Fibroblast of skin of right biceps (primary cell): Measurements from ENCODE around the gene S100A16.
"Not testable (repeated sequence)": the region's sequence is repeated elsewhere in the genome, so short reads cannot be mapped to it uniquely, and the experiment has no call there.

Source experiments
- DNase-seq: peaks from one replicate; pipeline ENCODE4 v3.0.0-alpha.2; 2013

Gene S100A16

GRCh38 chr1:153612755-153613331, at the start of gene S100A16:
S100A16 (minus strand) TSS chr1:153613137; CDS start chr1:153608151, 4,986 bp downstream.
- peak; percentile 73 for DNase-seq

GRCh38 chr1:153662269-153662668, 49.3 kb upstream of the S100A16 start:
- no peak for DNase-seq

GRCh38 chr1:153661111-153661708, 48.3 kb upstream of the S100A16 start:
- DNase-seq = peak; percentile 38

- DNase-seq = no peak
These were observed 46.7 kb upstream of the S100A16 start for GRCh38 chr1:153659656-153660055.

- DNase-seq = no peak
These were observed 46.2 kb upstream of the S100A16 start for GRCh38 chr1:153659175-153659534.

- DNase-seq = peak; percentile 89
These were observed 45.6 kb upstream of the S100A16 start, which contains the start of gene SNAPIN for GRCh38 chr1:153658400-153659174. SNAPIN (plus strand) TSS chr1:153658703; CDS start chr1:153658744, 41 bp downstream.

- DNase-seq = no peak
These were observed 42.4 kb upstream of the S100A16 start for GRCh38 chr1:153655333-153655732.

GRCh38 chr1:153652805-153653500, 40.0 kb upstream of the S100A16 start:
- DNase-seq = peak; percentile 57

- DNase-seq = no peak
These were observed 38.8 kb upstream of the S100A16 start for GRCh38 chr1:153651771-153652170.

- DNase-seq = no peak
These were observed 36.9 kb upstream of the S100A16 start for GRCh38 chr1:153649863-153650235.

- DNase-seq = no peak
These were observed 36.4 kb upstream of the S100A16 start for GRCh38 chr1:153649137-153649862.

GRCh38 chr1:153648000-153648643, 35.2 kb upstream of the S100A16 start:
- no peak for DNase-seq

- DNase-seq = no peak
These were observed 34.4 kb upstream of the S100A16 start for GRCh38 chr1:153647346-153647714.

GRCh38 chr1:153646672-153647345, 33.9 kb upstream of the S100A16 start:
- no peak for DNase-seq

- no peak for DNase-seq
These were observed 30.9 kb upstream of the S100A16 start for GRCh38 chr1:153643816-153644215.

- DNase-seq = no peak
These were observed 30.2 kb upstream of the S100A16 start for GRCh38 chr1:153643100-153643499.

GRCh38 chr1:153642161-153642560, 29.2 kb upstream of the S100A16 start:
- no peak for DNase-seq

GRCh38 chr1:153640861-153641260, 27.9 kb upstream of the S100A16 start:
- no peak for DNase-seq

GRCh38 chr1:153640213-153640612, 27.3 kb upstream of the S100A16 start:
- not testable (repeated sequence) for DNase-seq

- no peak for DNase-seq
These were observed 26.3 kb upstream of the S100A16 start for GRCh38 chr1:153639280-153639679.

GRCh38 chr1:153638261-153638660, 25.3 kb upstream of the S100A16 start:
- DNase-seq = no peak

GRCh38 chr1:153636312-153636711, 23.4 kb upstream of the S100A16 start:
- no peak for DNase-seq
